ENCODE measurements around the gene CEP55. TPM values are rescaled to one million over a fixed set of nuclear protein-coding genes. Genes with fewer than 3 reads are reported as not detected.

Gene CEP55
- total RNA-seq, 1 donor from 2014 or later = 1.4 TPM

DNA sequence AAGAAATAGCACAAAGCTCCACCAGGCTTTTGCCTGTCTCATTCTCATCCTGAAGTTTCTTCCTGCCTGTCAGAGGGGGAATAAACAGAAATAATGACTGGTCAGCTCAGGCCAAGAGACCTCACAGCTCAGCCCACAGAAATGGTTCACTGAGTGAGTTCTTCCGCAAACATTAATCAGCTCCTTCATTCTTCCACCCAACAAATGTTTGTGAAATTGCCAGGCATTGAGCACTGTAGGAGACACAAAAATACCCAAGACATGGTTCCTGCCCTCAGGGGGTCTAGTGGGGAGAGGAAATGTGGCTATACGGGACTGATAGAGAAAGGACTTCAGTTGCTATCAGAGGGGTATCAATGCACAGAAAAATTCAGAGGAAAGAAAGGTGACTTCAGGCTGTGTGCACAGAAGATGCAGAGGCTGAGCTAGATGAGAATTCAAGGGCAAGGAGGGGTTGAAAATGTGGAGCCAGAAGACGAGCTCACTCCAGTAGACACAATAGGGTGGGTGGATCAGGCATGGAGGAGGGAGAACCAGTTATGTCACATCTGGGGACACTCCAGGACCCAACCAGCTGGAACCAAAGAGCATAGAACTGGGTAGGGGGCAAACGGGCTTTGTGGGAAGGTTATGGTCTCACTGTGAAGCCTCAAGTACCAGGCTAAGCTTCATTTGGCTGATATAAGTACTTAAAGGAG lies 35.2 kb upstream of the CEP55 start:
- TF ChIP-seq, protein P1, sequence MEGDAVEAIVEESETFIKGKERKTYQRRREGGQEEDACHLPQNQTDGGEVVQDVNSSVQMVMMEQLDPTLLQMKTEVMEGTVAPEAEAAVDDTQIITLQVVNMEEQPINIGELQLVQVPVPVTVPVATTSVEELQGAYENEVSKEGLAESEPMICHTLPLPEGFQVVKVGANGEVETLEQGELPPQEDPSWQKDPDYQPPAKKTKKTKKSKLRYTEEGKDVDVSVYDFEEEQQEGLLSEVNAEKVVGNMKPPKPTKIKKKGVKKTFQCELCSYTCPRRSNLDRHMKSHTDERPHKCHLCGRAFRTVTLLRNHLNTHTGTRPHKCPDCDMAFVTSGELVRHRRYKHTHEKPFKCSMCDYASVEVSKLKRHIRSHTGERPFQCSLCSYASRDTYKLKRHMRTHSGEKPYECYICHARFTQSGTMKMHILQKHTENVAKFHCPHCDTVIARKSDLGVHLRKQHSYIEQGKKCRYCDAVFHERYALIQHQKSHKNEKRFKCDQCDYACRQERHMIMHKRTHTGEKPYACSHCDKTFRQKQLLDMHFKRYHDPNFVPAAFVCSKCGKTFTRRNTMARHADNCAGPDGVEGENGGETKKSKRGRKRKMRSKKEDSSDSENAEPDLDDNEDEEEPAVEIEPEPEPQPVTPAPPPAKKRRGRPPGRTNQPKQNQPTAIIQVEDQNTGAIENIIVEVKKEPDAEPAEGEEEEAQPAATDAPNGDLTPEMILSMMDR (IDR thresholded peaks at IDR 0.05) = no peak
- Histone ChIP-seq H3K4me3 (no peak overlapping the region), H3K4me1 (peaks cover 80% of the 10 kb centered on the region), H3K9me3 (no peaks in the 10 kb centered on the region), H3K36me3 (peaks cover 9% of the 10 kb centered on the region), H3K27ac (peak overlapping the region; percentile 85), H3K27me3 (ENCODE audit: low read depth) (no peaks in the 10 kb centered on the region)
- DNase-seq (no peak), ATAC-seq (no peak)
- intact Hi-C loops (cut with DNase I) = no loop called here

GRCh38 chr10:93461807-93462178 lies 34.6 kb upstream of the CEP55 start:
- peak overlapping the region; percentile 85 for H3K27ac ChIP-seq
- DNase-seq = no peak

GRCh38 chr10:93462371-93462770 lies 34.0 kb upstream of the CEP55 start:
- Histone ChIP-seq H3K4me1 (peaks cover 88% of the 10 kb centered on the region), H3K4me3 (no peak overlapping the region), H3K36me3 (no peaks in the 10 kb centered on the region), H3K27me3 (ENCODE audit: low read depth) (no peaks in the 10 kb centered on the region), H3K27ac (peak overlapping the region; percentile 85), H3K9me3 (no peaks in the 10 kb centered on the region)
- ATAC-seq (no peak), DNase-seq (no peak)
- TF ChIP-seq, protein P1 (IDR thresholded peaks at IDR 0.05) = no peak
- intact Hi-C loops (cut with DNase I) = no loop called here

More at GRCh38 chr10:93461807-93462178, 34.6 kb upstream of the CEP55 start:
- no peaks in the 10 kb centered on the region for H3K27me3 ChIP-seq (ENCODE audit: low read depth)
- H3K4me3 ChIP-seq = no peak overlapping the region
- peaks cover 3% of the 10 kb centered on the region for H3K36me3 ChIP-seq
- H3K4me1 ChIP-seq = peaks cover 85% of the 10 kb centered on the region
- intact Hi-C loops (cut with DNase I) = no loop called here
- no peak for ATAC-seq
- no peaks in the 10 kb centered on the region for H3K9me3 ChIP-seq
- TF ChIP-seq, protein P1 (IDR thresholded peaks at IDR 0.05) = no peak

- DNase-seq (peak; percentile 76), ATAC-seq (peak; percentile 68 to 73)
- Histone ChIP-seq H3K9me3 (no peaks in the 10 kb centered on the region), H3K4me3 (no peak overlapping the region), H3K36me3 (no peaks in the 10 kb centered on the region), H3K4me1 (peaks cover 89% of the 10 kb centered on the region), H3K27ac (peak overlapping the region; percentile 85), H3K27me3 (ENCODE audit: low read depth) (no peaks in the 10 kb centered on the region)
- intact Hi-C loops (cut with DNase I) = no loop called here
- TF ChIP-seq, protein P1 (IDR thresholded peaks at IDR 0.05) = no peak
These were observed 33.5 kb upstream of the CEP55 start for GRCh38 chr10:93462881-93463280.

DNA sequence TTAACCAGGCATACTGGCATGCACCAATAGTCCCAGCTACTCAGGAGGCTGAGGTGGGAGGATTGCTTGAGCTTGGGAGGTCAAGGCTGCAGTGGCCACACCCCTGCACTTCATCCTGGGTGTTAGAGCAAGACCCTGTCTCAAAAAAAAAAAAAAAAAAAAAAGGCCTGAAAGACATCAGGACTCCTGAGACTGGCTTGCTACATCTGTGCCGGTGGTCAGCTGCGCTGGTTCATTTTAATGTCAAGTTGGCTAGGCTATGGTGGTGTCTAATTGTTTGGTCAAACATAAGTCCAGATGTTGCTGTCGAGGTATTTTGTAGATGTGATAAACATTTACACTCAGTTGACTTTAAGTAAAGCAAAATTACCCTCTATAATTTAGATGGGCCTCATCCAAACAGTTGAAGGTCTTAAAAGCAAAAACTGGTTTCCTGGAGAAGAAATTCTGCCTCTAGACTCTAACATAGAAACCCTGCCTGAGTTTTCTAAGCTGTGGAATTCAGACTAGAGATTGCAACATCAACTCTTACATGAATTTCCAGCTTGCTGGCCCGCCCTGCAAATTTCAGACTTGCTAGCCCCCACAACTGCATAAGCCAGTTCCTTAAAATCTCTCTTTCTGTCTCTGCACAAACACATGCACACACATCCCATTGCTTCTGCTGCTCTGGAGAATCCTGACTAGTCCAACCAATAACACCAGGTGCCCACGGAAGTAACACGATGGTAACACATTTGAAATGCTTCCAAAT lies 32.5 kb upstream of the CEP55 start:
- H3K4me3 ChIP-seq = no peak overlapping the region
- DNase-seq = peak; percentile 62
- H3K4me1 ChIP-seq = peaks cover 89% of the 10 kb centered on the region
- no peaks in the 10 kb centered on the region for H3K36me3 ChIP-seq
- TF ChIP-seq, protein P1 (IDR thresholded peaks at IDR 0.05) = no peak
- H3K27ac ChIP-seq = peak overlapping the region; percentile 85
- no peaks in the 10 kb centered on the region for H3K27me3 ChIP-seq (ENCODE audit: low read depth)
- ATAC-seq = peak; percentile 7 to 23
- no peaks in the 10 kb centered on the region for H3K9me3 ChIP-seq
- intact Hi-C loops (cut with DNase I) = no loop called here
